HepG2 (cell line): ENCODE measurements around the gene SPANXN2. TPM values are rescaled to one million over a fixed set of nuclear protein-coding genes. Genes with fewer than 3 reads are reported as not detected.

Experiments used
- ATAC-seq: fragments of 200-7000 bp; cut with Tn5 transposase; 3 replicates; pipeline ENCODE4 v1.9.1; 2020; ENCODE audit warnings: mild to moderate bottlenecking, moderate library complexity
- BruUV-seq: library from RNA; stranded (reverse); fragments of 400-500 nt; replicated peaks from 2 replicates; lab custom pipeline; 2021; lab: Mats Ljungman, UMichigan
- CTCF ChIA-PET: fragments of 300-600 bp; formaldehyde crosslinking; extraction: SDS; loops from one replicate; lab custom pipeline; 2021; ENCODE audit warnings: low total read pairs, inconsistent platforms, low intra/inter-chr PET ratio; lab: Yijun Ruan, JAX
- POLR2A ChIA-PET: fragments of 350-600 bp; sonication (Branson Sonifier 250); formaldehyde crosslinking; loops from one replicate; lab custom pipeline; 2020; ENCODE audit warnings: antibody characterized with exemption, inconsistent platforms; lab: Yijun Ruan, JAX
- DNase-seq: peaks from one replicate; pipeline ENCODE4 v3.0.0-alpha.2; 2015; ENCODE audit warnings: low spot score
- FAIRE-seq: peaks from 3 replicates; lab custom pipeline; 2011; peaks lifted over from hg19 to GRCh38; lab: Jason Lieb, UNC
- H2AFZ ChIP-seq: one replicate; pipeline ENCODE4 v1.6.1; 2011; ENCODE audit warnings: low read length, inconsistent platforms
- H3K27ac ChIP-seq: fragments of 300-600 bp; 3 replicates; pipeline ENCODE4 v1.8.0; 2011; ENCODE audit warnings: mixed run types, mild to moderate bottlenecking, mixed read lengths, low read length, inconsistent platforms; ENCODE audit not compliant: insufficient read depth; ENCODE audit errors: extremely low read length
- H3K27me3 ChIP-seq, 2 experiments: fragments of 200-600 bp in 1 of 2; 2 replicates in 1 of 2; 3 replicates in 1 of 2; pipeline versions ENCODE4 v1.6.0 to v1.8.0; 2011; ENCODE audit warnings: low read length in 2 of 2, mild to moderate bottlenecking in 2 of 2, moderate library complexity in 2 of 2, inconsistent platforms in 1 of 2; ENCODE audit not compliant: insufficient read depth in 2 of 2, control insufficient read depth in 1 of 2
- H3K36me3 ChIP-seq, 2 experiments: fragments of 200-600 bp in 1 of 2; replicated peaks in 1 of 2; 2 replicates in 1 of 2; 3 replicates in 1 of 2; pipeline versions ENCODE4 v1.5.1 to v1.8.0; 2011; ENCODE audit warnings: low read length in 2 of 2, inconsistent platforms in 1 of 2; ENCODE audit not compliant: insufficient read depth in 2 of 2, control insufficient read depth in 1 of 2
- H3K4me1 ChIP-seq: 2 replicates; pipeline ENCODE4 v1.5.1; 2012; ENCODE audit warnings: low read length, inconsistent platforms; ENCODE audit not compliant: insufficient read depth
- H3K4me2 ChIP-seq: 2 replicates; pipeline ENCODE4 v1.6.0; 2011; ENCODE audit warnings: low read depth, low read length, inconsistent platforms
- H3K4me3 ChIP-seq, 3 experiments: fragments of 200-600 bp in 1 of 3; sonication (generic), shearing (Covaris generic) in 1 of 3; replicated peaks in 1 of 3; 2 replicates each; pipeline ENCODE4 v1.5.1; 2011 to 2016; ENCODE audit warnings: low read length in 3 of 3, inconsistent platforms in 2 of 3, low read depth in 2 of 3, mild to moderate bottlenecking in 2 of 3, control low read depth in 1 of 3, mixed read lengths in 1 of 3; ENCODE audit not compliant: insufficient read depth in 1 of 3
- H3K79me2 ChIP-seq: one replicate; pipeline ENCODE4 v1.6.1; 2011; ENCODE audit warnings: low read length, inconsistent platforms; ENCODE audit not compliant: insufficient read depth
- H3K9ac ChIP-seq: 2 replicates; pipeline ENCODE4 v1.6.0; 2011; ENCODE audit warnings: mild to moderate bottlenecking, low read depth, low read length, inconsistent platforms; ENCODE audit not compliant: insufficient read depth
- H3K9me3 ChIP-seq: 2 replicates; pipeline ENCODE4 v1.5.1; 2012; ENCODE audit warnings: mild to moderate bottlenecking, low read length
- H4K20me1 ChIP-seq: 2 replicates; pipeline ENCODE4 v1.6.0; 2011; ENCODE audit warnings: inconsistent platforms, mild to moderate bottlenecking, low read length, moderate library complexity; ENCODE audit not compliant: insufficient read depth
- HMGA1 ChIP-seq: sonication (generic); formaldehyde crosslinking; conservative IDR thresholded peaks from 2 replicates; pipeline ENCODE4 v1.4.0; 2020; ENCODE audit warnings: missing genetic modification reagents
- MAFF ChIP-seq: IDR thresholded peaks from 2 replicates; pipeline ENCODE4 v1.6.1; 2011; ENCODE audit warnings: low read depth, low read length, improper control_type of control experiment
- MAFK ChIP-seq, 2 experiments: IDR thresholded peaks in 1 of 2; conservative IDR thresholded peaks in 1 of 2; 2 replicates each; pipeline ENCODE4 v1.6.1; 2011; ENCODE audit warnings: improper control_type of control experiment in 2 of 2, low read length in 2 of 2
- ZNF512B ChIP-seq: sonication (generic); formaldehyde crosslinking; IDR thresholded peaks from 2 replicates; pipeline ENCODE4 v1.5.1; 2020; ENCODE audit warnings: missing genetic modification reagents, mild to moderate bottlenecking, borderline replicate concordance
- ZNF790 ChIP-seq: sonication (generic); formaldehyde crosslinking; IDR thresholded peaks from 2 replicates; pipeline ENCODE4 v1.8.0; 2022; ENCODE audit warnings: missing genetic modification reagents, mild to moderate bottlenecking, borderline replicate concordance
- WGBS: methylation state at CpG from one replicate; pipeline ENCODE4 v1.1.6; 2017; ENCODE audit warnings: low lambda C conversion rate; 5-methylcytosine and 5-hydroxymethylcytosine counted together
- in situ Hi-C: cut with HindIII; loops from 2 replicates; pipeline ENCODE4 v1.10.0; 2017; ENCODE audit warnings: low pct_unique_long_range_greater_than_20kb; ENCODE audit not compliant: extremely low pct_ligation_motif_present
- intact Hi-C: fragments of 100-400 bp; cut with micrococcal nuclease; formaldehyde crosslinking; loops from one replicate; pipeline ENCODE4 v1.10.0; 2022; ENCODE audit not compliant: unreplicated experiment
- polyA plus RNA-seq, 8 experiments: library from polyadenylated mRNA; depleted of rRNA in 3 of 8; stranded (reverse) in 7 of 8; unstranded in 1 of 8; fragments of >200 nt; fragmentation: Illumina TruSeq in 4 of 8; extraction: Trizol in 4 of 8; gene quantifications; 2 replicates each; pipeline versions ENCODE4 v1.2.1 to v1.2.3, GENCODE V29; 2011 to 2016; ENCODE audit warnings: low read depth in 4 of 8, missing spikeins in 1 of 8, mixed read lengths in 1 of 8; ENCODE audit not compliant: insufficient read depth in 1 of 8
- total RNA-seq, 5 experiments: library from RNA; depleted of rRNA; stranded (reverse); fragments of >200 nt; fragmentation: Illumina TruSeq; extraction: Trizol; gene quantifications; 2 replicates each; pipeline ENCODE4 v1.2.3, GENCODE V29; 2016; ENCODE audit warnings: low read depth in 1 of 5

Gene SPANXN2
- total and polyA plus RNA-seq, 2 of the 13 experiments (the other 11 are each of a cell fraction or from before 2014, with no cell fraction given), result not detected

- H2AFZ ChIP-seq, result no peak overlapping the region
- no peak for DNase-seq
- H3K9me3 ChIP-seq, result peaks cover 54% of the 10 kb centered on the region
- no CpG with 5 or more reads among the region's 4 CpGs for WGBS
- BruUV-seq, result no TSS peak
- no peak overlapping the region for H3K4me2 ChIP-seq
- no peak overlapping the region for H3K4me3 ChIP-seq
- H3K27ac ChIP-seq, result no peak overlapping the region
- FAIRE-seq, result no peak
- intact Hi-C loops (no loop called here), in situ Hi-C loops (no loop called here)
- H3K9ac ChIP-seq, result no peak overlapping the region
- H3K79me2 ChIP-seq, result no peaks in the 10 kb centered on the region
- no peaks in the 10 kb centered on the region for H4K20me1 ChIP-seq
- H3K27me3 ChIP-seq, result no peaks in the 10 kb centered on the region
- no peaks in the 10 kb centered on the region for H3K4me1 ChIP-seq
- CTCF ChIA-PET, result no interaction called here
- TF ChIP-seq HMGA1 (CRISPR knock-in tag), result no peak
- no peak for ATAC-seq
- H3K36me3 ChIP-seq, result no peaks in the 10 kb centered on the region
- POLR2A ChIA-PET, result no interaction called here
These were observed 19.1 kb downstream of the SPANXN2 start for GRCh38 chrX:143701460-143701859.

- Histone ChIP-seq H3K36me3 (no peaks in the 10 kb centered on the region), H2AFZ (no peak overlapping the region), H3K79me2 (no peaks in the 10 kb centered on the region), H3K9ac (no peak overlapping the region), H3K27ac (no peak overlapping the region), H3K9me3 (peaks cover 13% of the 10 kb centered on the region; the same call in 1 of the 2 replicates), H3K4me2 (no peak overlapping the region), H3K4me1 (no peaks in the 10 kb centered on the region), H4K20me1 (no peaks in the 10 kb centered on the region)
- DNase-seq, result no peak
- 5% methylated on average over 1 of the region's 1 CpG for WGBS
- CTCF ChIA-PET, result no interaction called here
- BruUV-seq, result no TSS peak
- TF ChIP-seq ZNF790 (CRISPR knock-in tag) (no peak), MAFK (conservative IDR thresholded peaks at IDR 0.05 in 1 of 2, IDR thresholded peaks at IDR 0.05 in 1 of 2; ENCODE audit: low read length in 2 of 2) (peak; percentile 50 to 88; a peak in 3 of 4 replicates), ZNF512B (CRISPR knock-in tag) (no peak), MAFF (peak; percentile 72)
- TF ChIP-seq, all 625 proteins: peak for 2
- Histone ChIP-seq H3K4me3 (no peak overlapping the region), H3K27me3 (no peaks in the 10 kb centered on the region)
- in situ Hi-C loops, result no loop called here
- POLR2A ChIA-PET, result no interaction called here
- FAIRE-seq (no peak), ATAC-seq (no peak)
- intact Hi-C loops, result no loop called here
These were observed 25.7 kb downstream of the SPANXN2 start for GRCh38 chrX:143694885-143695284.
